Gastroesophageal sphincter (tissue), 4 donors: Measurements from ENCODE around the gene GLOD4. TPM values are rescaled to one million over a fixed set of nuclear protein-coding genes. Genes with fewer than 3 reads are reported as not detected.
"Not testable (repeated sequence)": the region's sequence is repeated elsewhere in the genome, so short reads cannot be mapped to it uniquely, and the experiment has no call there.

ENCODE experiments used
- ATAC-seq: fragments of 150-250 bp; one replicate; pipeline ENCODE4 v1.9.1; 2016; ENCODE audit warnings: mild to moderate bottlenecking, moderate library complexity
- H3K27ac ChIP-seq, 4 donors: fragments of 200-600 bp; sonication (generic) in 3 of 4; 1 replicate in 3 of 4; 2 replicates in 1 of 4; pipeline ENCODE4 v1.5.1; 2016 to 2019
- H3K27me3 ChIP-seq: fragments of 200-600 bp; sonication (generic); one replicate; pipeline ENCODE4 v1.5.1; 2019
- H3K36me3 ChIP-seq, 2 donors: fragments of 200-600 bp; sonication (generic); one replicate each; pipeline ENCODE4 v1.5.1; 2019; ENCODE audit warnings: control low read depth in 1 of 2
- H3K4me1 ChIP-seq, 3 donors: fragments of 200-600 bp; sonication (generic); 1 replicate in 2 of 3; 2 replicates in 1 of 3; pipeline ENCODE4 v1.5.1; 2016 to 2019; ENCODE audit warnings: control low read depth in 2 of 3
- H3K4me3 ChIP-seq, 2 donors: fragments of 200-600 bp; sonication (generic); one replicate each; pipeline ENCODE4 v1.5.1; 2019; ENCODE audit warnings: mild to moderate bottlenecking in 1 of 2, moderate library complexity in 1 of 2
- H3K9me3 ChIP-seq, 3 donors: fragments of 200-600 bp; sonication (generic); one replicate each; pipeline ENCODE4 v1.5.1; 2017 to 2019; ENCODE audit warnings: control low read depth in 2 of 3
- CTCF ChIP-seq, 4 experiments: fragments of 200-600 bp in 2 of 4; fragments of 450-650 bp in 2 of 4; sonication (generic) in 1 of 4; IDR thresholded peaks; one replicate each; pipeline ENCODE4 v1.5.1; 2017 to 2019; ENCODE audit warnings: antibody characterized with exemption in 4 of 4, mild to moderate bottlenecking in 2 of 4, moderate library complexity in 2 of 4
- EP300 ChIP-seq: sonication (generic); formaldehyde crosslinking; IDR thresholded peaks from one replicate; pipeline ENCODE4 v1.6.1; 2017; ENCODE audit warnings: antibody characterized with exemption, mild to moderate bottlenecking
- POLR2A ChIP-seq, 2 donors: fragments of 450-650 bp; IDR thresholded peaks; one replicate each; pipeline ENCODE4 v1.6.1; 2017; ENCODE audit warnings: antibody characterized with exemption in 2 of 2, mild to moderate bottlenecking in 2 of 2, moderate library complexity in 1 of 2
- POLR2AphosphoS5 ChIP-seq: sonication (generic); formaldehyde crosslinking; IDR thresholded peaks from one replicate; pipeline ENCODE4 v1.6.1; 2017; ENCODE audit warnings: antibody characterized with exemption
- whole genome bisulfite sequencing, 2 donors: methylation state at CpG; one replicate each; pipeline ENCODE4 v1.1.5; 2018; ENCODE audit warnings: low coverage in 1 of 2; 5-methylcytosine and 5-hydroxymethylcytosine counted together
- total RNA-seq, 4 donors: library from RNA; depleted of rRNA; stranded (reverse); fragments of >200 nt; gene quantifications; one replicate each; pipeline ENCODE4 v1.1.0, GENCODE V29; 2016

The GLOD4 gene
- total RNA-seq, 4 donors from 2014 or later: 52.5 to 119 (median 99.3) TPM

DNA sequence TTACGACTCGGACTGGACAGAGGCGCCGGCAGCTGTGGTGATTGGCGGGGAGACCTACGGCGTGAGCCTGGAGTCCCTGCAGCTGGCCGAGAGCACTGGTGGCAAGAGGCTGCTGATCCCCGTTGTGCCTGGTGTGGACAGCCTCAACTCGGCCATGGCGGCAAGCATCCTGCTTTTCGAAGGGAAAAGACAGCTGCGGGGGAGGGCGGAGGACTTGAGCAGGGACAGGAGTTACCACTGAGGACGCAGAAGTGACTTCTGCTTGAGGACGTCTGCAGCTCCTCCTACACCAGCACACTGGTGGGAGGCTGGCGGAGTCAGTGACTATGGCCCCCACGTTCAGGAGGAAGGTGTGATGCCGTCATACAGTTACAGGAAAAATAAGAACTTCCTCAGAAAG, 9.7 kb upstream of the GLOD4 start:
- Histone ChIP-seq H3K36me3 (peaks cover 0 to 58% of the 10 kb centered on the region in 2 donors), H3K9me3 (no peaks in the 10 kb centered on the region), H3K27me3 (no peaks in the 10 kb centered on the region), H3K4me3 (no peak overlapping the region), H3K4me1 (peaks cover 0 to 41% (median 11%) of the 10 kb centered on the region in 3 donors), H3K27ac (peak overlapping the region in 2 of 4 donors; percentile 42 to 43)
- no peak for ATAC-seq
- whole genome bisulfite sequencing, 2 donors: 80 to 86% methylated on average over 3 to 18 of the region's 19 CpGs
- TF ChIP-seq EP300: no peak

GRCh38 chr17:790874-791247, 8.8 kb upstream of the GLOD4 start:
- peak; percentile 2 for ATAC-seq
- WGBS, 2 donors: 49 to 100% methylated on average over 1 to 10 of the region's 12 CpGs

DNA sequence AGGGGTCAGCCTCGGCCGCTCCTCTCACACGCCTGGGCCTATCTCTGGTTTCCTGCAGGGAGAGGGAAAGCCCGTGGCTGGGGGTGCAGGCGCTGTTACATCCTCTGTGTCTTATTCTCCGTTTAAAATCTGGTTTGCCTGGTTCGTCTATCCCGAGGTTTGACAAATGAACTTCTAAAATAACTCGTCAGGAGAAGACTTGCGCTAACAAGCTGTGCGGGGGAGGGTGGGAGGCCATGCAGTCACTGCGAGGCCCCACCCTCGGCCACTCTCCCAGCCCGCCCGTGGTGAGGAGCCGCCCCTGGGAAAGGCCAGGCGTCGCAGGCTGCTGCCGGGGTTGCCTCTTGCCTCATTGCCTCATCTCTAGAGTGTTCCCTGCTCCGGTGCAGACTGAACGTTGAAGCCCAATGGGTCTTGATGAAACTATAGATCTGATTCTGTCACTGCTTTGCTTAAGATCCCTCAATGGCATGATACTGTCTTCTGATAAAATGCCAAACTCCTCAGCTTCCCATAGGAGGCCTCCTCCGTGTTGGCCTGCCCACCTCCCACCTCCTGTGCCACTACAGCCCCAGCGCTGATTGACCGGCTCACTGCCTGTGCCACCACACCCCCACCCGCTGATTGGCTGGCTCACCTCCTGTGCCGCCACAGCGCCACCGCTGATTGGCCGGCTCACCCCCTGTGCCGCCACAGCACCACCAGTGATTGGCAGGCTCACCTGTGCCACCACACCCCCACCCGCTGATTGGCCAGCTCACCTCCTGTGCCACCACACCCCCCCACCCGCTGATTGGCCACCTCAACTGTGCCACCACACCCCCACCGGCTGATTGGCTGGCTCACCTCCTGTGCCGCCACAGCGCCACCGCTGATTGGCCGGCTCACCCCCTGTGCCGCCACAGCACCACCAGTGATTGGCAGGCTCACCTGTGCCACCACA, 8.1 kb upstream of the GLOD4 start:
- 46 to 53% methylated on average over 8 to 11 of the region's 38 CpGs for WGBS, 2 donors
- ATAC-seq: peak; percentile 53
- H3K27ac ChIP-seq: peak overlapping the region in 3 of 4 donors; percentile 50 to 59 (median 57)

More at GRCh38 chr17:790874-791247, 8.8 kb upstream of the GLOD4 start:
- Histone ChIP-seq H3K27ac (peak overlapping the region in 1 of 4 donors; percentile 43), H3K36me3 (peaks cover 0 to 63% of the 10 kb centered on the region in 2 donors), H3K4me1 (peaks cover 0 to 41% (median 11%) of the 10 kb centered on the region in 3 donors)
- not testable (repeated sequence) for H3K9me3 ChIP-seq, H3K27me3 ChIP-seq, H3K4me3 ChIP-seq

GRCh38 chr17:789160-789840, 7.2 kb upstream of the GLOD4 start:
- Histone ChIP-seq H3K4me3 (no peak overlapping the region), H3K36me3 (peaks cover 0 to 67% of the 10 kb centered on the region in 2 donors), H3K4me1 (peaks cover 0 to 41% (median 1%) of the 10 kb centered on the region in 3 donors), H3K27me3 (no peaks in the 10 kb centered on the region), H3K27ac (peak overlapping the region in 3 of 4 donors; percentile 50 to 59 (median 57)), H3K9me3 (no peaks in the 10 kb centered on the region)
- ATAC-seq: no peak
- no peak for TF ChIP-seq POLR2A (IDR thresholded peaks at IDR 0.05)
- TF ChIP-seq CTCF (IDR thresholded peaks at IDR 0.05): no peak
- TF ChIP-seq EP300: no peak
- no peak for TF ChIP-seq POLR2AphosphoS5
- WGBS, 2 donors: 75 to 81% methylated on average over 11 to 13 of the region's 14 CpGs

More for the DNA sequence above, 8.1 kb upstream of the GLOD4 start:
- not testable (repeated sequence) for H3K27me3 ChIP-seq, H3K9me3 ChIP-seq, H3K4me3 ChIP-seq
- peaks cover 0 to 63% of the 10 kb centered on the region in 2 donors for H3K36me3 ChIP-seq
- peaks cover 0 to 41% (median 9%) of the 10 kb centered on the region in 3 donors for H3K4me1 ChIP-seq

GRCh38 chr17:788551-788950, 6.5 kb upstream of the GLOD4 start:
- Histone ChIP-seq H3K27ac (no peak overlapping the region), H3K36me3 (peaks cover 0 to 71% of the 10 kb centered on the region in 2 donors), H3K27me3 (no peaks in the 10 kb centered on the region), H3K4me1 (peaks cover 0 to 41% (median 8%) of the 10 kb centered on the region in 3 donors), H3K4me3 (no peak overlapping the region), H3K9me3 (no peaks in the 10 kb centered on the region)
- no peak for TF ChIP-seq POLR2AphosphoS5
- no peak for TF ChIP-seq CTCF (IDR thresholded peaks at IDR 0.05)
- TF ChIP-seq POLR2A (IDR thresholded peaks at IDR 0.05): no peak
- no peak for TF ChIP-seq EP300
- ATAC-seq: no peak
- no CpG with 5 or more reads among the region's 4 CpGs for whole genome bisulfite sequencing, 2 donors

GRCh38 chr17:787641-788221, 5.7 kb upstream of the GLOD4 start:
- no peak overlapping the region for H3K4me3 ChIP-seq
- ATAC-seq: no peak
- H3K27ac ChIP-seq: no peak overlapping the region
- H3K36me3 ChIP-seq: peaks cover 0 to 69% of the 10 kb centered on the region in 2 donors
- H3K9me3 ChIP-seq: no peaks in the 10 kb centered on the region
- peaks cover 3 to 49% (median 16%) of the 10 kb centered on the region in 3 donors for H3K4me1 ChIP-seq
- H3K27me3 ChIP-seq: no peaks in the 10 kb centered on the region
- no peak for TF ChIP-seq CTCF (IDR thresholded peaks at IDR 0.05)
- TF ChIP-seq EP300: no peak
- TF ChIP-seq POLR2A (IDR thresholded peaks at IDR 0.05): no peak
- no peak for TF ChIP-seq POLR2AphosphoS5
- WGBS, 2 donors: 85 to 97% methylated on average over 8 to 10 of the region's 12 CpGs

- not testable (repeated sequence) for H3K27me3 ChIP-seq, ATAC-seq, H3K4me3 ChIP-seq, H3K27ac ChIP-seq, H3K9me3 ChIP-seq
- 89 to 95% methylated on average over 7 of the region's 7 CpGs for WGBS, 2 donors
- Histone ChIP-seq H3K36me3 (peaks cover 0 to 50% of the 10 kb centered on the region in 2 donors), H3K4me1 (peaks cover 3 to 49% (median 21%) of the 10 kb centered on the region in 3 donors)
Observed at GRCh38 chr17:785901-786300, 3.8 kb upstream of the GLOD4 start.
